DMS153 treated with DMSO at 0.1 percent for 48 hours (cell line): ENCODE measurements around the gene GRAMD4.

Experiments
- DNase-seq: peaks from one replicate; lab custom pipeline; 2025; ENCODE audit not compliant: unreplicated experiment; lab: John Stamatoyannopoulos, UW

The GRAMD4 gene

GRCh38 chr22:46619830-46620501 is at the start of gene GRAMD4:
GRAMD4 (plus strand) TSS chr22:46620386; CDS start chr22:46626800, 6,414 bp downstream.
- DNase-seq, result no peak

- no peak for DNase-seq
Observed at GRCh38 chr22:46571642-46572250, 48.4 kb upstream of the GRAMD4 start.

- no peak for DNase-seq
Observed at GRCh38 chr22:46572911-46573780, 47.0 kb upstream of the GRAMD4 start.

GRCh38 chr22:46573781-46574437 is 46.3 kb upstream of the GRAMD4 start:
- no peak for DNase-seq

GRCh38 chr22:46574438-46574992 is 45.7 kb upstream of the GRAMD4 start:
- DNase-seq, result no peak

- peak; percentile 59 for DNase-seq
Observed at GRCh38 chr22:46574993-46575910, 44.9 kb upstream of the GRAMD4 start.

- DNase-seq, result no peak
Observed at GRCh38 chr22:46575911-46576555, 44.2 kb upstream of the GRAMD4 start.

GRCh38 chr22:46576556-46577367 is 43.4 kb upstream of the GRAMD4 start:
- no peak for DNase-seq

GRCh38 chr22:46577368-46578249 is 42.6 kb upstream of the GRAMD4 start:
- DNase-seq, result no peak

GRCh38 chr22:46578251-46578823 is 41.8 kb upstream of the GRAMD4 start:
- DNase-seq, result no peak

- no peak for DNase-seq
Observed at GRCh38 chr22:46578824-46579561, 41.2 kb upstream of the GRAMD4 start.

- no peak for DNase-seq
Observed at GRCh38 chr22:46579751-46580449, 40.3 kb upstream of the GRAMD4 start.

GRCh38 chr22:46580940-46581537 is 39.1 kb upstream of the GRAMD4 start:
- DNase-seq, result no peak

GRCh38 chr22:46581538-46582244 is 38.5 kb upstream of the GRAMD4 start:
- no peak for DNase-seq
